Endothelial cell of umbilical vein (primary cell): Measurements from ENCODE around the gene CCER1. TPM values are rescaled to one million over a fixed set of nuclear protein-coding genes. Genes with fewer than 3 reads are reported as not detected.

Source experiments
- BruUV-seq: library from RNA; stranded (reverse); fragments of 400-500 nt; replicated peaks from 2 replicates; lab custom pipeline; 2021; lab: Mats Ljungman, UMichigan
- CTCF ChIA-PET: fragments of 300-600, 350-600 bp; sonication (Branson Sonifier 250); formaldehyde crosslinking; loops from one replicate; lab custom pipeline; 2021; ENCODE audit warnings: antibody characterized with exemption, inconsistent platforms; lab: Charles Lee
- POLR2A ChIA-PET: fragments of 300-600, 350-600 bp; sonication (Branson Sonifier 250); formaldehyde crosslinking; loops from one replicate; lab custom pipeline; 2021; ENCODE audit warnings: antibody characterized with exemption, inconsistent platforms; lab: Charles Lee
- DNase-seq: peaks from one replicate; pipeline ENCODE4 v3.0.0-alpha.2; 2011; ENCODE audit warnings: low read depth, low spot score
- FAIRE-seq: peaks from 2 replicates; lab custom pipeline; 2011; peaks lifted over from hg19 to GRCh38; lab: Jason Lieb, UNC
- H2AFZ ChIP-seq: 2 replicates; pipeline ENCODE4 v1.6.0; 2012; ENCODE audit warnings: low read depth, low read length, control low read depth, inconsistent platforms
- H3K27ac ChIP-seq: 2 replicates; pipeline ENCODE4 v1.5.1; 2011; ENCODE audit warnings: low read depth, mild to moderate bottlenecking, control low read depth, low read length, moderate library complexity; ENCODE audit not compliant: insufficient read depth
- H3K27me3 ChIP-seq, 2 experiments: 2 replicates each; pipeline versions ENCODE4 v1.6.0 to v1.6.1; 2011; ENCODE audit warnings: low read length in 2 of 2, mixed read lengths in 1 of 2; ENCODE audit not compliant: control insufficient read depth in 2 of 2, insufficient read depth in 2 of 2
- H3K36me3 ChIP-seq, 2 experiments: 2 replicates in 1 of 2; 3 replicates in 1 of 2; pipeline ENCODE4 v1.5.1; 2011; ENCODE audit warnings: low read length in 2 of 2, mild to moderate bottlenecking in 1 of 2, moderate library complexity in 1 of 2; ENCODE audit not compliant: control insufficient read depth in 2 of 2, insufficient read depth in 2 of 2; ENCODE audit errors: extremely low read depth in 1 of 2
- H3K4me1 ChIP-seq: 3 replicates; pipeline ENCODE4 v1.5.1; 2011; ENCODE audit warnings: mild to moderate bottlenecking, low read length; ENCODE audit not compliant: control insufficient read depth, insufficient read depth; ENCODE audit errors: extremely low read depth
- H3K4me2 ChIP-seq: 2 replicates; pipeline ENCODE4 v1.6.1; 2011; ENCODE audit warnings: low read length, control low read depth, mixed read lengths; ENCODE audit not compliant: insufficient read depth
- H3K4me3 ChIP-seq, 3 experiments: fragments of 200-600 bp in 1 of 3; sonication (generic), shearing (Covaris generic) in 1 of 3; replicated peaks in 1 of 3; 2 replicates each; pipeline ENCODE4 v1.5.1; 2011 to 2016; ENCODE audit warnings: control low read depth in 3 of 3, low read length in 3 of 3, mild to moderate bottlenecking in 2 of 3, inconsistent platforms in 1 of 3, low read depth in 1 of 3, moderate library complexity in 1 of 3; ENCODE audit not compliant: insufficient read depth in 1 of 3
- H3K79me2 ChIP-seq: 2 replicates; pipeline ENCODE4 v1.6.0; 2012; ENCODE audit warnings: low read length, inconsistent platforms; ENCODE audit not compliant: control insufficient read depth, insufficient read depth
- H3K9ac ChIP-seq: replicated peaks from 2 replicates; pipeline ENCODE3; 2011; ENCODE audit warnings: low read length, control low read depth; ENCODE audit not compliant: insufficient read depth; ENCODE audit errors: extremely low read depth
- H3K9me1 ChIP-seq: replicated peaks from 3 replicates; pipeline ENCODE4 v1.6.0; 2011; ENCODE audit warnings: mild to moderate bottlenecking, low read length; ENCODE audit not compliant: control insufficient read depth, insufficient read depth; ENCODE audit errors: extremely low read depth
- H3K9me3 ChIP-seq: replicated peaks from 2 replicates; pipeline ENCODE4 v1.5.1; 2012; ENCODE audit warnings: low read length, inconsistent platforms; ENCODE audit not compliant: control insufficient read depth, insufficient read depth
- H4K20me1 ChIP-seq: replicated peaks from 2 replicates; pipeline ENCODE3; 2011; ENCODE audit warnings: mild to moderate bottlenecking, low read length; ENCODE audit not compliant: control insufficient read depth, insufficient read depth; ENCODE audit errors: extremely low read depth
- CTCF ChIP-seq, 2 donors: IDR thresholded peaks; 1 replicate in 1 of 2; 2 replicates in 1 of 2; pipeline ENCODE4 v1.5.1; 2011; ENCODE audit warnings: low read length in 2 of 2, mild to moderate bottlenecking in 2 of 2, moderate library complexity in 2 of 2, control low read depth in 1 of 2, inconsistent platforms in 1 of 2, low read depth in 1 of 2; ENCODE audit not compliant: insufficient read depth in 1 of 2; ENCODE audit errors: extremely low read depth in 1 of 2
- FOS ChIP-seq: IDR thresholded peaks from 2 replicates; pipeline ENCODE4 v1.6.1; 2011; ENCODE audit warnings: mild to moderate bottlenecking, low read length, moderate library complexity, borderline replicate concordance; ENCODE audit not compliant: insufficient read depth
- GATA2 ChIP-seq: IDR thresholded peaks from 2 replicates; pipeline ENCODE4 v1.7.0; 2011; ENCODE audit warnings: low read depth, mild to moderate bottlenecking, moderate library complexity, mixed read lengths, low read length; ENCODE audit not compliant: insufficient read length, insufficient read depth
- MYC ChIP-seq: IDR thresholded peaks from one replicate; pipeline ENCODE4 v1.6.1; 2011; ENCODE audit warnings: mild to moderate bottlenecking, low read depth, low read length
- POLR2A ChIP-seq: IDR thresholded peaks from 2 replicates; pipeline ENCODE4 v1.6.1; 2012; ENCODE audit warnings: low read depth, mild to moderate bottlenecking, control low read depth, low read length
- dilution Hi-C: fragments of 300-500 bp; cut with MboI; formaldehyde crosslinking; loops from one replicate; pipeline ENCODE4 v1.15.0; 2019; ENCODE audit warnings: low sequenced_read_pairs; ENCODE audit not compliant: extremely low pct_ligation_motif_present
- intact Hi-C: fragments of 100-400 bp; cut with micrococcal nuclease; formaldehyde crosslinking; loops from one replicate; pipeline ENCODE4 v1.10.0; 2022
- polyA plus RNA-seq, 4 experiments: library from polyadenylated mRNA; depleted of rRNA in 3 of 4; stranded (reverse) in 3 of 4; unstranded in 1 of 4; fragments of >200 nt; gene quantifications; 2 replicates each; pipeline versions ENCODE4 v1.2.1 to v1.2.3, GENCODE V29; 2011 to 2012; ENCODE audit warnings: missing spikeins in 1 of 4
- total RNA-seq: library from RNA; stranded (reverse); gene quantifications from 2 replicates; pipeline ENCODE4 v1.2.3, GENCODE V29; 2021
- TF ChIP-seq, protein P1 (sequence below): IDR thresholded peaks from 2 replicates; pipeline ENCODE4 v1.6.1; 2011; ENCODE audit not compliant: insufficient read depth, insufficient read length

CCER1 gene
- total and polyA plus RNA-seq, 2 donors (not counting 3 experiments of a cell fraction or from before 2014, with no cell fraction given): not detected

- Histone ChIP-seq H3K9me1 (no peaks in the 10 kb centered on the region), H3K4me2 (no peak overlapping the region), H3K9ac (no peak overlapping the region), H3K9me3 (no peaks in the 10 kb centered on the region), H3K4me3 (no peak overlapping the region), H3K36me3 (no peaks in the 10 kb centered on the region), H3K27ac (no peak overlapping the region), H4K20me1 (no peaks in the 10 kb centered on the region), H3K79me2 (no peaks in the 10 kb centered on the region), H3K4me1 (peaks cover 18% of the 10 kb centered on the region), H3K27me3 (no peaks in the 10 kb centered on the region), H2AFZ (no peak overlapping the region)
- dilution Hi-C loops (no loop called here), intact Hi-C loops (loop anchor here (5.0 kb wide), 2 partner anchors 610 to 990 kb away; no protein-coding TSS in a partner anchor)
- FAIRE-seq (no peak), DNase-seq (no peak)
- TF ChIP-seq CTCF (IDR thresholded peaks at IDR 0.05; ENCODE audit: extremely low read depth in 1 of 2, insufficient read depth in 1 of 2, low read depth in 1 of 2, low read length in 2 of 2) (no peak), MYC (no peak), GATA2 (no peak), FOS (no peak), POLR2A (no peak)
- TF ChIP-seq, protein P1, sequence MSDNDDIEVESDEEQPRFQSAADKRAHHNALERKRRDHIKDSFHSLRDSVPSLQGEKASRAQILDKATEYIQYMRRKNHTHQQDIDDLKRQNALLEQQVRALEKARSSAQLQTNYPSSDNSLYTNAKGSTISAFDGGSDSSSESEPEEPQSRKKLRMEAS: no peak
- ChIA-PET POLR2A (no interaction called here), CTCF (interaction anchor here (2.1 kb wide), 1 partner anchor 1394 kb away, joined by 5 read pairs; no protein-coding TSS in a partner anchor)
- BruUV-seq: no TSS peak
These were observed 17.3 kb downstream of the CCER1 start for GRCh38 chr12:90937651-90938050.
